Measurements from ENCODE around the gene KCNMB2.

KCNMB2 gene

GRCh38 chr3:178526291-178526690 lies 9.9 kb upstream of the KCNMB2 start:
- Histone ChIP-seq H3K18ac (ENCODE audit: low read length) (no peak overlapping the region), H3K4me3 (ENCODE audit: low read length in 2 of 2) (no peak overlapping the region), H2BK5ac (ENCODE audit: low read length) (no peak overlapping the region), H2AK5ac (ENCODE audit: low read depth, low read length) (no peak overlapping the region), H3K27ac (replicated peaks; ENCODE audit: low read length) (no peak overlapping the region), H2BK15ac (ENCODE audit: low read length) (no peak overlapping the region), H3K9me3 (replicated peaks in 1 of 2; ENCODE audit: control insufficient read depth in 2 of 2, insufficient read depth in 1 of 2, low read depth in 1 of 2, low read length in 2 of 2) (no peaks in the 10 kb centered on the region), H3K27me3 (ENCODE audit: control insufficient read depth in 3 of 3, insufficient read depth in 3 of 3, low read depth in 1 of 3, low read length in 3 of 3) (no peaks in the 10 kb centered on the region), H3K79me1 (ENCODE audit: low read depth, low read length) (no peaks in the 10 kb centered on the region), H3K9ac (ENCODE audit: low read depth, low read length, poor library complexity) (no peak overlapping the region), H4K8ac (ENCODE audit: low read depth, low read length) (no peak overlapping the region), H3K4ac (ENCODE audit: low read length) (no peak overlapping the region), H3K23ac (ENCODE audit: low read depth, low read length, poor library complexity) (no peak overlapping the region), H4K91ac (ENCODE audit: low read depth, low read length, poor library complexity) (no peak overlapping the region), H3K36me3 (replicated peaks in 1 of 2; ENCODE audit: control insufficient read depth in 2 of 2, insufficient read depth in 2 of 2, low read length in 2 of 2) (no peaks in the 10 kb centered on the region), H3K4me2 (ENCODE audit: insufficient read depth, low read length, poor library complexity, severe bottlenecking) (no peak overlapping the region), H2BK120ac (ENCODE audit: low read depth, low read length) (no peak overlapping the region), H3K14ac (ENCODE audit: low read length) (no peak overlapping the region), H2BK12ac (ENCODE audit: low read length) (no peak overlapping the region), H2AFZ (ENCODE audit: low read length) (no peak overlapping the region), H3K4me1 (ENCODE audit: control insufficient read depth in 2 of 2, insufficient read depth in 1 of 2, low read depth in 1 of 2, low read length in 2 of 2) (peaks cover 0 to 2% of the 10 kb centered on the region in 2 donors)
- WGBS, 2 donors (ENCODE audit: extremely low coverage in 2 of 2, insufficient read length in 2 of 2, insufficient replicate concordance in 1 of 2): no CpG with 5 or more reads among the region's 3 CpGs
- no peak for DNase-seq (ENCODE audit: low spot score)

- Histone ChIP-seq H3K9ac (ENCODE audit: low read depth, low read length, poor library complexity) (no peak overlapping the region), H2AK5ac (ENCODE audit: low read depth, low read length) (no peak overlapping the region), H3K18ac (ENCODE audit: low read length) (no peak overlapping the region), H3K36me3 (replicated peaks in 1 of 2; ENCODE audit: control insufficient read depth in 2 of 2, insufficient read depth in 2 of 2, low read length in 2 of 2) (no peaks in the 10 kb centered on the region), H3K27ac (replicated peaks; ENCODE audit: low read length) (no peak overlapping the region), H2BK12ac (ENCODE audit: low read length) (no peak overlapping the region), H2AFZ (ENCODE audit: low read length) (no peak overlapping the region), H4K8ac (ENCODE audit: low read depth, low read length) (no peak overlapping the region), H3K4ac (ENCODE audit: low read length) (no peak overlapping the region), H3K79me1 (ENCODE audit: low read depth, low read length) (no peaks in the 10 kb centered on the region), H3K14ac (ENCODE audit: low read length) (no peak overlapping the region), H3K23ac (ENCODE audit: low read depth, low read length, poor library complexity) (no peak overlapping the region), H2BK5ac (ENCODE audit: low read length) (no peak overlapping the region), H3K4me2 (ENCODE audit: insufficient read depth, low read length, poor library complexity, severe bottlenecking) (no peak overlapping the region), H3K4me1 (ENCODE audit: control insufficient read depth in 2 of 2, insufficient read depth in 1 of 2, low read depth in 1 of 2, low read length in 2 of 2) (peaks cover 0 to 2% of the 10 kb centered on the region in 2 donors), H3K27me3 (ENCODE audit: control insufficient read depth in 3 of 3, insufficient read depth in 3 of 3, low read depth in 1 of 3, low read length in 3 of 3) (no peaks in the 10 kb centered on the region), H3K9me3 (replicated peaks in 1 of 2; ENCODE audit: control insufficient read depth in 2 of 2, insufficient read depth in 1 of 2, low read depth in 1 of 2, low read length in 2 of 2) (no peaks in the 10 kb centered on the region), H4K91ac (ENCODE audit: low read depth, low read length, poor library complexity) (no peak overlapping the region), H2BK120ac (ENCODE audit: low read depth, low read length) (no peak overlapping the region), H2BK15ac (ENCODE audit: low read length) (no peak overlapping the region), H3K4me3 (ENCODE audit: low read length in 2 of 2) (no peak overlapping the region)
- DNase-seq (ENCODE audit: low spot score): no peak
- WGBS, 2 donors (ENCODE audit: extremely low coverage in 2 of 2, insufficient read length in 2 of 2, insufficient replicate concordance in 1 of 2): no CpG with 5 or more reads among the region's 2 CpGs
These were observed 8.3 kb upstream of the KCNMB2 start for GRCh38 chr3:178527981-178528380.

- Histone ChIP-seq H3K23ac (ENCODE audit: low read depth, low read length, poor library complexity) (no peak overlapping the region), H3K9me3 (replicated peaks in 1 of 2; ENCODE audit: control insufficient read depth in 2 of 2, insufficient read depth in 1 of 2, low read depth in 1 of 2, low read length in 2 of 2) (no peaks in the 10 kb centered on the region), H3K27me3 (ENCODE audit: control insufficient read depth in 3 of 3, insufficient read depth in 3 of 3, low read depth in 1 of 3, low read length in 3 of 3) (no peaks in the 10 kb centered on the region), H2BK120ac (ENCODE audit: low read depth, low read length) (no peak overlapping the region), H2BK5ac (ENCODE audit: low read length) (no peak overlapping the region), H3K4ac (ENCODE audit: low read length) (no peak overlapping the region), H3K18ac (ENCODE audit: low read length) (no peak overlapping the region), H3K4me3 (ENCODE audit: low read length in 2 of 2) (no peak overlapping the region), H4K91ac (ENCODE audit: low read depth, low read length, poor library complexity) (no peak overlapping the region), H2AFZ (ENCODE audit: low read length) (no peak overlapping the region), H3K9ac (ENCODE audit: low read depth, low read length, poor library complexity) (no peak overlapping the region), H4K8ac (ENCODE audit: low read depth, low read length) (no peak overlapping the region), H3K36me3 (replicated peaks in 1 of 2; ENCODE audit: control insufficient read depth in 2 of 2, insufficient read depth in 2 of 2, low read length in 2 of 2) (no peaks in the 10 kb centered on the region), H2BK15ac (ENCODE audit: low read length) (no peak overlapping the region), H3K4me1 (ENCODE audit: control insufficient read depth in 2 of 2, insufficient read depth in 1 of 2, low read depth in 1 of 2, low read length in 2 of 2) (peaks cover 0 to 2% of the 10 kb centered on the region in 2 donors), H2AK5ac (ENCODE audit: low read depth, low read length) (no peak overlapping the region), H3K79me1 (ENCODE audit: low read depth, low read length) (no peaks in the 10 kb centered on the region), H3K14ac (ENCODE audit: low read length) (no peak overlapping the region), H3K4me2 (ENCODE audit: insufficient read depth, low read length, poor library complexity, severe bottlenecking) (no peak overlapping the region), H3K27ac (replicated peaks; ENCODE audit: low read length) (no peak overlapping the region), H2BK12ac (ENCODE audit: low read length) (no peak overlapping the region)
- no peak for DNase-seq (ENCODE audit: low spot score)
These were observed 6.5 kb upstream of the KCNMB2 start for GRCh38 chr3:178529606-178530225.

- no peak overlapping the region for H3K27ac ChIP-seq (replicated peaks; ENCODE audit: low read length)
- no peak overlapping the region for H3K18ac ChIP-seq (ENCODE audit: low read length)
- WGBS, 2 donors (ENCODE audit: extremely low coverage in 2 of 2, insufficient read length in 2 of 2, insufficient replicate concordance in 1 of 2): no CpG with 5 or more reads among the region's 2 CpGs
- H3K23ac ChIP-seq (ENCODE audit: low read depth, low read length, poor library complexity): no peak overlapping the region
- H2AFZ ChIP-seq (ENCODE audit: low read length): no peak overlapping the region
- no peak overlapping the region for H2BK15ac ChIP-seq (ENCODE audit: low read length)
- no peaks in the 10 kb centered on the region for H3K79me1 ChIP-seq (ENCODE audit: low read depth, low read length)
- no peak overlapping the region for H3K4ac ChIP-seq (ENCODE audit: low read length)
- no peak overlapping the region for H4K91ac ChIP-seq (ENCODE audit: low read depth, low read length, poor library complexity)
- no peak for DNase-seq (ENCODE audit: low spot score)
- H3K9me3 ChIP-seq (replicated peaks in 1 of 2; ENCODE audit: control insufficient read depth in 2 of 2, insufficient read depth in 1 of 2, low read depth in 1 of 2, low read length in 2 of 2): no peaks in the 10 kb centered on the region
- H2BK12ac ChIP-seq (ENCODE audit: low read length): no peak overlapping the region
- H3K27me3 ChIP-seq (ENCODE audit: control insufficient read depth in 3 of 3, insufficient read depth in 3 of 3, low read depth in 1 of 3, low read length in 3 of 3): peaks cover 0 to 7% (median 0%) of the 10 kb centered on the region in 3 experiments
- H4K8ac ChIP-seq (ENCODE audit: low read depth, low read length): no peak overlapping the region
- H3K14ac ChIP-seq (ENCODE audit: low read length): no peak overlapping the region
- peaks cover 4 to 9% of the 10 kb centered on the region in 2 donors for H3K4me1 ChIP-seq (ENCODE audit: control insufficient read depth in 2 of 2, insufficient read depth in 1 of 2, low read depth in 1 of 2, low read length in 2 of 2)
- H3K36me3 ChIP-seq (replicated peaks in 1 of 2; ENCODE audit: control insufficient read depth in 2 of 2, insufficient read depth in 2 of 2, low read length in 2 of 2): no peaks in the 10 kb centered on the region
- H2BK5ac ChIP-seq (ENCODE audit: low read length): no peak overlapping the region
- no peak overlapping the region for H3K9ac ChIP-seq (ENCODE audit: low read depth, low read length, poor library complexity)
- no peak overlapping the region for H3K4me2 ChIP-seq (ENCODE audit: insufficient read depth, low read length, poor library complexity, severe bottlenecking)
- H2BK120ac ChIP-seq (ENCODE audit: low read depth, low read length): no peak overlapping the region
- H3K4me3 ChIP-seq (ENCODE audit: low read length in 2 of 2): no peak overlapping the region
- H2AK5ac ChIP-seq (ENCODE audit: low read depth, low read length): no peak overlapping the region
These were observed 3.8 kb upstream of the KCNMB2 start for GRCh38 chr3:178532476-178532875.

All from neuronal stem cell (in vitro differentiated cells).